ENCODE results near the gene PLA2G1B.
"Not testable (repeated sequence)": the region's sequence is repeated elsewhere in the genome, so short reads cannot be mapped to it uniquely, and the experiment has no call there.

Gene PLA2G1B

GRCh38 chr12:120337730-120338129 lies 10.2 kb upstream of the PLA2G1B start:
- H3K4me3 ChIP-seq (ENCODE audit: low read length), result no peak overlapping the region
- no peaks in the 10 kb centered on the region for H3K4me1 ChIP-seq (ENCODE audit: insufficient read depth, low read length)
- H3K36me3 ChIP-seq (ENCODE audit: insufficient read depth, low read depth, low read length), result no peaks in the 10 kb centered on the region
- H3K9ac ChIP-seq (ENCODE audit: low read depth, low read length), result no peak overlapping the region
- peaks cover 19% of the 10 kb centered on the region for H3K9me3 ChIP-seq (ENCODE audit: insufficient read depth, low read depth, low read length)
- H3K27me3 ChIP-seq (ENCODE audit: insufficient read depth, low read length), result no peaks in the 10 kb centered on the region
- no peak overlapping the region for H3K27ac ChIP-seq (ENCODE audit: low read length)

DNA sequence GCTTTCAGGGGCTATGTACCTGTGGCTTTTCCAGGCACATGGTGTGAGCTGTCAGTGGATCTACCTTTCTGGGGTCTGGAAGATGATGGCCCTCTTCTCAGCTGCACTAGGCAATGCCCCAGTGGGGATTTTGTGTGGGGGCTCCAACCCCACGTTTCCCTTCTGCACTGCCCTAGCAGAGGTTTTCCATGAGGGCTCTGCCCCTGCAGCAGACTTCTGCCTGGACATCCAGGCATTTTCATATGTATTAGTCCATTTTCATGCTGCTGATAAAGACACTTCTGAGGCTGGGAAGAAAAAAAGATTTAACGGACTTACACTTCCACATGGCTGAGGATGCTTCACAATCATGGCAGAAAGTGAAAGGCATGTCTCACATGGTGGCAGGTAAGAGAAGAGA lies 8.8 kb upstream of the PLA2G1B start:
- peaks cover 19% of the 10 kb centered on the region for H3K9me3 ChIP-seq (ENCODE audit: insufficient read depth, low read depth, low read length)
- H3K4me3 ChIP-seq (ENCODE audit: low read length); H3K27ac ChIP-seq (ENCODE audit: low read length); H3K27me3 ChIP-seq (ENCODE audit: insufficient read depth, low read length); H3K36me3 ChIP-seq (ENCODE audit: insufficient read depth, low read depth, low read length); H3K9ac ChIP-seq (ENCODE audit: low read depth, low read length); H3K4me1 ChIP-seq (ENCODE audit: insufficient read depth, low read length): not testable (repeated sequence)

DNA sequence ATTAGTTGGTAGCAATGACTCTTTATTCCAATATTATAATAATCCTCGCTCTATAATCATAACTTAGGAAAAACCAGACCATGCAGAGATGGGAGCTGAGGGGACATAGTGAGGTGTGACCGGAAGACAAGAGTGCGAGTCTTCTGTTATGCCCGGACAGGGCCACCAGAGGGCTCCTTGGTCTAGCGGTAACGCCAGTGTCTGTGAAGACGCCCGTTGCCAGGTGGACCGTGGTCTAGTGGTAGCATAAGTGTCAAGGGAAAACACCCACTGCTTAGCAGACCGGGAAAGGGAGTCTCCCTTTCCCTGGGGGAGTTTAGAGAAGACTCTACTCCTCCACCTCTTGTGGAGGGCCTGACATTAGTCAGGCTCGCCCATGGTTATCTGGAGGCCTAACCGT lies 7.9 kb upstream of the PLA2G1B start:
- H3K27ac ChIP-seq (ENCODE audit: low read length); H3K4me3 ChIP-seq (ENCODE audit: low read length); H3K36me3 ChIP-seq (ENCODE audit: insufficient read depth, low read depth, low read length); H3K27me3 ChIP-seq (ENCODE audit: insufficient read depth, low read length); H3K4me1 ChIP-seq (ENCODE audit: insufficient read depth, low read length); H3K9ac ChIP-seq (ENCODE audit: low read depth, low read length): not testable (repeated sequence)
- H3K9me3 ChIP-seq (ENCODE audit: insufficient read depth, low read depth, low read length), result peaks cover 19% of the 10 kb centered on the region

- H3K9me3 ChIP-seq (ENCODE audit: insufficient read depth, low read depth, low read length), result peaks cover 13% of the 10 kb centered on the region
- no peak overlapping the region for H3K27ac ChIP-seq (ENCODE audit: low read length)
- no peak overlapping the region for H3K9ac ChIP-seq (ENCODE audit: low read depth, low read length)
- no peaks in the 10 kb centered on the region for H3K4me1 ChIP-seq (ENCODE audit: insufficient read depth, low read length)
- H3K4me3 ChIP-seq (ENCODE audit: low read length), result no peak overlapping the region
- no peaks in the 10 kb centered on the region for H3K27me3 ChIP-seq (ENCODE audit: insufficient read depth, low read length)
- no peaks in the 10 kb centered on the region for H3K36me3 ChIP-seq (ENCODE audit: insufficient read depth, low read depth, low read length)
Observed at GRCh38 chr12:120332523-120332922, 4.9 kb upstream of the PLA2G1B start.

DNA sequence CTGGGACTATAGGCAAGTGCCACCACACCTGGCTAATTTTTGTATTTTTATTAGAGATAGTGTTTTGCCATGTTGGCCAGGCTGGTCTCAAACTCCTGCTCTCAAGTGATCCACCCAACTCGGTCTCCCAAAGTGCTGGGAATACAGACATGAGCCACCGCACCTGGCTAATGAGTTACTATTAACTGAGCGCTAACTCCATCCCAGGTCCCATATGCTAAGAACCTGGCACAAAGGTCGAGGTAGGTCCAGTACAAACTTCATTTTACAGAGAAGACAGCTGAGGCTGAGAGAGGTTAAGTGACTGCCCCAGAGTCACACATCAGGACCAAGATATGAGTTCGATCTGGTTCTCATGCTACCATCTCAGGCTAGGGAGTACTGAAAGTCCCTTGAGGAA lies 4.5 kb upstream of the PLA2G1B start:
- Histone ChIP-seq H3K4me3 (ENCODE audit: low read length) (no peak overlapping the region), H3K4me1 (ENCODE audit: insufficient read depth, low read length) (no peaks in the 10 kb centered on the region), H3K9me3 (ENCODE audit: insufficient read depth, low read depth, low read length) (peaks cover 9% of the 10 kb centered on the region; the same call in 1 of the 2 replicates), H3K36me3 (ENCODE audit: insufficient read depth, low read depth, low read length) (no peaks in the 10 kb centered on the region), H3K27me3 (ENCODE audit: insufficient read depth, low read length) (no peaks in the 10 kb centered on the region), H3K9ac (ENCODE audit: low read depth, low read length) (no peak overlapping the region), H3K27ac (ENCODE audit: low read length) (no peak overlapping the region)

DNA sequence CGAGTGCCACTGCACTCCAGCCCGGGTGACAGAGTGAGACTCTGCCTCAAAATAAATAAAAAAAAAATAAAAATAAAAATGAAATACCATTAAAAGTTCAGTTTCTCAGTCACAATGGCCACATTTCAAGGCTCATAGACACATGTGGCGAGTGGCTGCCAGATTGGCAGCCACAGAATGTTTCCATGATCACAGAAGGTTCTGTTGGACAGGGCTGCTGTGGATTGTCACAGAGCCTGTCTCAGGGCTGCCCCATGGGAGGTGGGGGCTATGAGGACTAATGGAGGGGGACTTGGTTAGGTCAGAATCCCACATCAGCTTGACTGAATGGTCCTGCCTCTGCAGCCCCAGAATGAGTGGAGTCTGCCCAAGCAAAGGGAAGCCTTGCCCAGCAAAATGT lies 3.8 kb upstream of the PLA2G1B start:
- no peak overlapping the region for H3K9ac ChIP-seq (ENCODE audit: low read depth, low read length)
- no peaks in the 10 kb centered on the region for H3K4me1 ChIP-seq (ENCODE audit: insufficient read depth, low read length)
- H3K27ac ChIP-seq (ENCODE audit: low read length), result no peak overlapping the region
- 0 out of 2 replicates have a peak, but pooled peaks cover 3% of the 10 kb centered on the region for H3K9me3 ChIP-seq (ENCODE audit: insufficient read depth, low read depth, low read length)
- H3K36me3 ChIP-seq (ENCODE audit: insufficient read depth, low read depth, low read length), result no peaks in the 10 kb centered on the region
- no peak overlapping the region for H3K4me3 ChIP-seq (ENCODE audit: low read length)
- no peaks in the 10 kb centered on the region for H3K27me3 ChIP-seq (ENCODE audit: insufficient read depth, low read length)

- Histone ChIP-seq H3K4me3 (ENCODE audit: low read length) (no peak overlapping the region), H3K9me3 (ENCODE audit: insufficient read depth, low read depth, low read length) (no peaks in the 10 kb centered on the region), H3K36me3 (ENCODE audit: insufficient read depth, low read depth, low read length) (no peaks in the 10 kb centered on the region), H3K27me3 (ENCODE audit: insufficient read depth, low read length) (no peaks in the 10 kb centered on the region), H3K27ac (ENCODE audit: low read length) (no peak overlapping the region), H3K9ac (ENCODE audit: low read depth, low read length) (no peak overlapping the region), H3K4me1 (ENCODE audit: insufficient read depth, low read length) (no peaks in the 10 kb centered on the region)
Observed at GRCh38 chr12:120328228-120328627, 649 bp upstream of the PLA2G1B start.

DNA sequence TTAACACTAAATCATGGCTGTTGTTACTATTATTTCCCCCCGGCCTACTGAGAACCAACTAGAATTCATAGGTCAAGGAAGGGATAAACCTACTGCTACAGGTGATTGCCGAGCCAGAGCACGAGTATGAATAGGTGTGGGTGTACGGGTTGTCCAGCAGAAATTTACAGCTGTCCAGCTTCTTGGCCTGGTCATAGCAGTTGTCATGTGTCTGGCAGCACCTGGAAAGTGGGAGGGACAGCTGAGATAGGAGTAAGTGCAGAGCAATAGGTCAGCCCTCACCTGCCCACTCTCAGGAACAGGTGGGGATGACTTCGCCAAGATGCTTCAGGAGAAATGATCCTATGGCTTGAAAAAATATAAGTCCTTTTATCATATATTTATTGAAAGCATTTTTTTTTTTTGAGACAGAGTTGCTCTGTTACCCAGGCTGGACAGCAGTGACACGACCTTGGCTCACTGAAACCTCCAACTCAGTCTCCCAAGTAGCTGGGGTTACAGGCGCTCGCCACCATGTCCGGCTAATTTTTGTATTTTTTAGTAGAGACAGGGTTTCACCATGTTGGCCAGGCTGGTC lies 2.6 kb downstream of the PLA2G1B start:
- Histone ChIP-seq H3K4me3 (ENCODE audit: low read length) (no peak overlapping the region), H3K27me3 (ENCODE audit: insufficient read depth, low read length) (no peaks in the 10 kb centered on the region), H3K9ac (ENCODE audit: low read depth, low read length) (no peak overlapping the region), H3K27ac (ENCODE audit: low read length) (no peak overlapping the region), H3K36me3 (ENCODE audit: insufficient read depth, low read depth, low read length) (no peaks in the 10 kb centered on the region), H3K9me3 (ENCODE audit: insufficient read depth, low read depth, low read length) (no peaks in the 10 kb centered on the region), H3K4me1 (ENCODE audit: insufficient read depth, low read length) (no peaks in the 10 kb centered on the region)

- Histone ChIP-seq H3K27ac (ENCODE audit: low read length) (no peak overlapping the region), H3K9me3 (ENCODE audit: insufficient read depth, low read depth, low read length) (no peaks in the 10 kb centered on the region), H3K36me3 (ENCODE audit: insufficient read depth, low read depth, low read length) (no peaks in the 10 kb centered on the region), H3K4me1 (ENCODE audit: insufficient read depth, low read length) (no peaks in the 10 kb centered on the region), H3K9ac (ENCODE audit: low read depth, low read length) (no peak overlapping the region), H3K27me3 (ENCODE audit: insufficient read depth, low read length) (no peaks in the 10 kb centered on the region), H3K4me3 (ENCODE audit: low read length) (no peak overlapping the region)
Observed at GRCh38 chr12:120323772-120324171, 3.8 kb downstream of the PLA2G1B start.

- Histone ChIP-seq H3K4me1 (ENCODE audit: insufficient read depth, low read length) (0 out of 2 replicates have a peak, but pooled peaks cover 3% of the 10 kb centered on the region), H3K4me3 (ENCODE audit: low read length) (no peak overlapping the region), H3K9ac (ENCODE audit: low read depth, low read length) (no peak overlapping the region; the same call in 1 of the 2 replicates), H3K27me3 (ENCODE audit: insufficient read depth, low read length) (no peaks in the 10 kb centered on the region), H3K36me3 (ENCODE audit: insufficient read depth, low read depth, low read length) (no peaks in the 10 kb centered on the region), H3K27ac (ENCODE audit: low read length) (no peak overlapping the region), H3K9me3 (ENCODE audit: insufficient read depth, low read depth, low read length) (no peaks in the 10 kb centered on the region)
Observed at GRCh38 chr12:120321382-120322202, 6.0 kb downstream of the PLA2G1B start.

- no peak overlapping the region for H3K27ac ChIP-seq (ENCODE audit: low read length)
- no peaks in the 10 kb centered on the region for H3K36me3 ChIP-seq (ENCODE audit: insufficient read depth, low read depth, low read length)
- no peaks in the 10 kb centered on the region for H3K27me3 ChIP-seq (ENCODE audit: insufficient read depth, low read length)
- H3K9me3 ChIP-seq (ENCODE audit: insufficient read depth, low read depth, low read length), result no peaks in the 10 kb centered on the region
- 0 out of 2 replicates have a peak, but pooled peaks cover 3% of the 10 kb centered on the region for H3K4me1 ChIP-seq (ENCODE audit: insufficient read depth, low read length)
- H3K9ac ChIP-seq (ENCODE audit: low read depth, low read length), result peak overlapping the region; percentile 81
- peak overlapping the region; percentile 73 for H3K4me3 ChIP-seq (ENCODE audit: low read length)
Observed at GRCh38 chr12:120317224-120318105, 10.1 kb downstream of the PLA2G1B start.
